ENCODE data around the gene DHRS1. TPM values are rescaled to one million over a fixed set of nuclear protein-coding genes. Genes with fewer than 3 reads are reported as not detected.

DHRS1 gene
- total and polyA plus RNA-seq, 2 donors from 2014 or later: 32.7 to 56.7 TPM

DNA sequence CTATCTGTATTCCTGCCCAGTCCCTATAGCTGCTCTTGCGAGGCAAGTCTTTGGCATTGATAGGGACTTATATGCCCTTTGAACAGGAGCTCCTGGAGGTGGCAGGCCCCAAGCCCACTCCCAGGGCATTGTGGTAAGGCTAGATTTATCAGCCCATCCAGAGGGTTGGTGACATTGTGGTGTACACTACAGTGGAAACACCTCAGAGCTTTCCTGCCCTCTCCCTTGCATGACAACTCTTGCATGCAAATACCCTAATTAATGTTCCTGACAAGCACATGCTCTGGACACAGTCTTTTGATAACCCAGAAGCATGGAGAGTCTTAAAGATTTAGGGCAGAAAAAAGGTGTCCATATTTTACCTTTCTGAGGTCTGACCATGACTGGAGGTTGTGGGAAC is 41.0 kb upstream of the DHRS1 start:
- Histone ChIP-seq H3K36me3 (ENCODE audit: control insufficient read depth in 2 of 3, insufficient read depth in 3 of 3, low read length in 3 of 3) (no peaks in the 10 kb centered on the region), H3K9ac (ENCODE audit: low read length in 3 of 3) (no peak overlapping the region), H3K27me3 (ENCODE audit: control insufficient read depth, insufficient read depth, low read length) (no peaks in the 10 kb centered on the region), H3K9me3 (ENCODE audit: control insufficient read depth in 2 of 3, insufficient read depth in 1 of 3, low read length in 3 of 3) (no peaks in the 10 kb centered on the region), H3K4me1 (ENCODE audit: control insufficient read depth in 2 of 3, insufficient read depth in 2 of 3, low read depth in 1 of 3, low read length in 3 of 3) (peaks cover 0 to 9% (median 0%) of the 10 kb centered on the region in 3 donors), H3K4me3 (ENCODE audit: low read length in 3 of 3) (no peak overlapping the region), H3K27ac (ENCODE audit: low read depth in 2 of 2, low read length in 2 of 2) (no peak overlapping the region)
- intact Hi-C loops (cut with DNase I): no loop called here
- DNase-seq (no peak), FAIRE-seq (no peak)
- TF ChIP-seq, protein P1, sequence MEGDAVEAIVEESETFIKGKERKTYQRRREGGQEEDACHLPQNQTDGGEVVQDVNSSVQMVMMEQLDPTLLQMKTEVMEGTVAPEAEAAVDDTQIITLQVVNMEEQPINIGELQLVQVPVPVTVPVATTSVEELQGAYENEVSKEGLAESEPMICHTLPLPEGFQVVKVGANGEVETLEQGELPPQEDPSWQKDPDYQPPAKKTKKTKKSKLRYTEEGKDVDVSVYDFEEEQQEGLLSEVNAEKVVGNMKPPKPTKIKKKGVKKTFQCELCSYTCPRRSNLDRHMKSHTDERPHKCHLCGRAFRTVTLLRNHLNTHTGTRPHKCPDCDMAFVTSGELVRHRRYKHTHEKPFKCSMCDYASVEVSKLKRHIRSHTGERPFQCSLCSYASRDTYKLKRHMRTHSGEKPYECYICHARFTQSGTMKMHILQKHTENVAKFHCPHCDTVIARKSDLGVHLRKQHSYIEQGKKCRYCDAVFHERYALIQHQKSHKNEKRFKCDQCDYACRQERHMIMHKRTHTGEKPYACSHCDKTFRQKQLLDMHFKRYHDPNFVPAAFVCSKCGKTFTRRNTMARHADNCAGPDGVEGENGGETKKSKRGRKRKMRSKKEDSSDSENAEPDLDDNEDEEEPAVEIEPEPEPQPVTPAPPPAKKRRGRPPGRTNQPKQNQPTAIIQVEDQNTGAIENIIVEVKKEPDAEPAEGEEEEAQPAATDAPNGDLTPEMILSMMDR (IDR thresholded peaks at IDR 0.05; ENCODE audit: borderline replicate concordance, extremely low read depth, insufficient read depth): no peak

DNA sequence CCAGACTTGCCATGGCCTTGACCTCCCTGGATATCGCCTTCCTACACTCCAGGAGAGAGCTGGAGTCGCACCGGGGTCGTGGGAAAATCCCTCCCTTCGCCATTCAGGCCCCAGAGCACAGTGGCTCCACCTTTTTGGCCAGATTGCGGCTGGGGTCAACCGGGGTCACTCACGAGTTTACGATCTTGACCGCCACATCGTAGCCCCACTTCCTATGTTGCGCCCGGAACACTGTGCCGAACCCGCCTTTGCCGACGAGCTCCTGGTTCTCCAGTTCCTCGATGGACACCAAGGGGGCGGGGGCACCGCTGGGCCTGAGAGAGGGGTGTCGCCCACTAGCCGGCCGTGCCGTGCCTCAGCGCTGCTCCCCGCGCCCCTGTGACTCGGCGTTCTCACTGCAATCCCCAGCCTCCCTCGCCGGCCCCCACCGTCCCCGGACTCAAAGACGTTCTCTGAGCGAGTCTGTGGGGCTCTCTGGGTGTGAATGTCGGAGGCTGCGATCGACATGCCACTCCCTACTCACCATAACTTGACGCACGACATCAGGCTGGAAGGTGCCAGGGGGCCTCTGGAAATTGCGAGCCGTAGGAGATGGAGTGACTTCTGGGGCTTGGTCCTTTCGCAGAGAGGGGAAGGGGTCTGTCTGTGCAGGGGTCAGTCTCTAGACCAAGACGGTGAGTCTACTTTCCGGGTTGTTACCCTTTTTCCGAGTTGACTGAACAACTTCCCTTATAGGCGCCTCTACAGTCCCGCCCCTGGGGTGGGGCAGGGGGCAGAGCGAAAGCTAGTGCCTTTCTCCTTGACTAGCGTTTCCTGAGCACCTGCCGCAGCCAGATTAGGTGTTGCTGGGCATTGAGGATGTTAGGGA is 39.9 kb upstream of the DHRS1 start, which contains the start of gene RIPK3:
Gene RIPK3 (minus strand): TSS at position 708 of the 868 bp plus-strand sequence. CDS start 165 bp downstream, at position 543.
- peak within 1 kb of the TSS; percentile 50 to 68 (median 65) for H3K4me3 ChIP-seq (ENCODE audit: low read length in 3 of 3)
- no peak within 1 kb of the TSS for H3K27ac ChIP-seq (ENCODE audit: low read depth in 2 of 2, low read length in 2 of 2)
- FAIRE-seq: no peak
- no peaks in the 10 kb centered on the region for H3K9me3 ChIP-seq (ENCODE audit: control insufficient read depth in 2 of 3, insufficient read depth in 1 of 3, low read length in 3 of 3)
- H3K27me3 ChIP-seq (ENCODE audit: control insufficient read depth, insufficient read depth, low read length): no peaks in the 10 kb centered on the region
- intact Hi-C loops (cut with DNase I): loop anchor here (5.0 kb wide), 1 partner anchor 98 kb away; no protein-coding TSS in a partner anchor
- peak in 3 of 5 donors; percentile 51 to 84 (median 63) for DNase-seq
- H3K4me1 ChIP-seq (ENCODE audit: control insufficient read depth in 2 of 3, insufficient read depth in 2 of 3, low read depth in 1 of 3, low read length in 3 of 3): peaks cover 0 to 9% (median 0%) of the 10 kb centered on the region in 3 donors
- H3K9ac ChIP-seq (ENCODE audit: low read length in 3 of 3): peak within 1 kb of the TSS in 2 of 3 donors; percentile 38 to 65
- H3K36me3 ChIP-seq (ENCODE audit: control insufficient read depth in 2 of 3, insufficient read depth in 3 of 3, low read length in 3 of 3): no peaks in the 10 kb centered on the region
- TF ChIP-seq, protein P1 (IDR thresholded peaks at IDR 0.05; ENCODE audit: borderline replicate concordance, extremely low read depth, insufficient read depth): no peak

DNA sequence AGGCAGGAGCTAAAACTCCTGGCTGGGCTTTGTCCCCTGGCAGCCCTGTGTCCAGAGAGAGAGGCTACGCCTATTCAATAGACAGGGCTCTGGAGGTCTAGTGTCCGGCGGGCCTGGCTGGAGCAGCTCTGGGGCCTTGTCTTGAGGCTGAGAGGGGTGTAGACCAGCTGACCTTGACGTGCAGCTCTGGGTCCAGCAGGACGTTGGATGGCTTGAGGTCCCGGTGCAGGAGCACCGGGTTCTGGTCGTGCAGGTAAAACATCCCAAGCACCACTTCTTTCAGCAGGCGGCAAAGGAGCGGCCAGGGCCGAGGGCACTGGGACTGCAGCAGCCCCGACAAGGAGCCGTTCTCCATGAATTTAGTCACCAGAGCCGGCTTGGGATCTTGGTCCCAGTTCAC is 39.3 kb upstream of the DHRS1 start:
- H3K9ac ChIP-seq (ENCODE audit: low read length in 3 of 3): peak overlapping the region in 1 of 3 donors; percentile 34
- no peak overlapping the region for H3K27ac ChIP-seq (ENCODE audit: low read depth in 2 of 2, low read length in 2 of 2)
- H3K27me3 ChIP-seq (ENCODE audit: control insufficient read depth, insufficient read depth, low read length): peaks cover 4% of the 10 kb centered on the region
- H3K36me3 ChIP-seq (ENCODE audit: control insufficient read depth in 2 of 3, insufficient read depth in 3 of 3, low read length in 3 of 3): no peaks in the 10 kb centered on the region
- TF ChIP-seq, protein P1 (IDR thresholded peaks at IDR 0.05; ENCODE audit: borderline replicate concordance, extremely low read depth, insufficient read depth): no peak
- peaks cover 0 to 9% (median 3%) of the 10 kb centered on the region in 3 donors for H3K4me1 ChIP-seq (ENCODE audit: control insufficient read depth in 2 of 3, insufficient read depth in 2 of 3, low read depth in 1 of 3, low read length in 3 of 3)
- intact Hi-C loops (cut with DNase I): loop anchor here (5.0 kb wide), 1 partner anchor 98 kb away; no protein-coding TSS in a partner anchor
- FAIRE-seq (no peak), DNase-seq (no peak)
- H3K4me3 ChIP-seq (ENCODE audit: low read length in 3 of 3): peak overlapping the region in 2 of 3 donors; percentile 32 to 68
- no peaks in the 10 kb centered on the region for H3K9me3 ChIP-seq (ENCODE audit: control insufficient read depth in 2 of 3, insufficient read depth in 1 of 3, low read length in 3 of 3)

Measured in kidney (tissue), 14 donors.